HG03025 (cell line): ENCODE data around the gene CHMP4A.

Experiments
- ATAC-seq: cut with Tn5 transposase; IDR thresholded peaks from one replicate; pipeline ENCODE4 v1.9.1; 2021; ENCODE audit warnings: mild to moderate bottlenecking, moderate library complexity; ENCODE audit not compliant: unreplicated experiment, low FRiP score

Gene CHMP4A

GRCh38 chr14:24198814-24199524 is 14.3 kb downstream of the CHMP4A start:
- no peak for ATAC-seq

GRCh38 chr14:24197056-24197450 is 16.2 kb downstream of the CHMP4A start:
- no peak for ATAC-seq

- ATAC-seq: peak; percentile 20
Measured at GRCh38 chr14:24196071-24197055, 16.9 kb downstream of the CHMP4A start.

- peak; percentile 55 for ATAC-seq
Measured at GRCh38 chr14:24195186-24196070, 17.9 kb downstream of the CHMP4A start, which contains the start of gene TM9SF1. Gene TM9SF1, minus strand, starts transcription at chr14:24195441. Its CDS starts 422 bp downstream, at chr14:24195019.

- no peak for ATAC-seq
Measured at GRCh38 chr14:24194873-24195185, 18.5 kb downstream of the CHMP4A start.

- no peak for ATAC-seq
Measured at GRCh38 chr14:24194186-24194872, 19.0 kb downstream of the CHMP4A start.

GRCh38 chr14:24192933-24193332 is 20.4 kb downstream of the CHMP4A start:
- no peak for ATAC-seq

GRCh38 chr14:24190416-24190815 is 22.9 kb downstream of the CHMP4A start:
- no peak for ATAC-seq

GRCh38 chr14:24189460-24189859 is 23.8 kb downstream of the CHMP4A start:
- no peak for ATAC-seq

- ATAC-seq: no peak
Measured at GRCh38 chr14:24189059-24189375, 24.3 kb downstream of the CHMP4A start.

- peak; percentile 82 for ATAC-seq
Measured at GRCh38 chr14:24188251-24189058, 24.8 kb downstream of the CHMP4A start, which contains the start of gene IPO4. Gene IPO4, minus strand, starts transcription at chr14:24188816. Its CDS starts 29 bp downstream, at chr14:24188787.

GRCh38 chr14:24187539-24187915 is 25.8 kb downstream of the CHMP4A start:
- no peak for ATAC-seq

- no peak for ATAC-seq
Measured at GRCh38 chr14:24186831-24187538, 26.3 kb downstream of the CHMP4A start.

- no peak for ATAC-seq
Measured at GRCh38 chr14:24185741-24186140, 27.5 kb downstream of the CHMP4A start.

GRCh38 chr14:24185026-24185425 is 28.3 kb downstream of the CHMP4A start:
- ATAC-seq: no peak

GRCh38 chr14:24184104-24184970 is 29.0 kb downstream of the CHMP4A start:
- ATAC-seq: no peak

GRCh38 chr14:24183014-24183481 is 30.2 kb downstream of the CHMP4A start:
- no peak for ATAC-seq
